Loucy (cell line): ENCODE measurements around the gene DGKI.
"Not testable (repeated sequence)": the region's sequence is repeated elsewhere in the genome, so short reads cannot be mapped to it uniquely, and the experiment has no call there.

ENCODE experiments used
- H2AFZ ChIP-seq: fragments of 200-600 bp; sonication (generic); 2 replicates; pipeline ENCODE4 v1.6.0; 2016; ENCODE audit warnings: antibody characterized with exemption, mild to moderate bottlenecking, low read length, moderate library complexity
- H3F3A ChIP-seq: fragments of 200-600 bp; 2 replicates; pipeline ENCODE4 v1.6.0; 2016; ENCODE audit warnings: antibody characterized with exemption, low read depth, mild to moderate bottlenecking
- H3K27me3 ChIP-seq: fragments of 200-600 bp; sonication (generic); 2 replicates; pipeline ENCODE4 v1.6.1; 2014; ENCODE audit warnings: low read length, mild to moderate bottlenecking; ENCODE audit not compliant: insufficient read depth, poor library complexity, severe bottlenecking
- H3K36me3 ChIP-seq: fragments of 200-600 bp; sonication (generic); 2 replicates; pipeline ENCODE4 v1.6.1; 2016; ENCODE audit warnings: low read length; ENCODE audit not compliant: insufficient read depth
- H3K4me1 ChIP-seq: fragments of 200-600 bp; sonication (generic); 2 replicates; pipeline ENCODE4 v1.5.1; 2014; ENCODE audit warnings: low read length, mild to moderate bottlenecking; ENCODE audit not compliant: insufficient read depth, poor library complexity, severe bottlenecking
- H3K4me2 ChIP-seq: fragments of 200-600 bp; sonication (generic); 2 replicates; pipeline ENCODE4 v1.6.0; 2014; ENCODE audit warnings: antibody characterized with exemption, low read length, low read depth, mild to moderate bottlenecking; ENCODE audit not compliant: poor library complexity, severe bottlenecking
- H3K4me3 ChIP-seq: fragments of 200-600 bp; sonication (generic); 2 replicates; pipeline ENCODE4 v1.5.1; 2014; ENCODE audit warnings: low read length, mild to moderate bottlenecking, mixed read lengths; ENCODE audit not compliant: poor library complexity, severe bottlenecking
- H3K79me2 ChIP-seq: fragments of 200-600 bp; sonication (generic); 2 replicates; pipeline ENCODE4 v1.6.1; 2014; ENCODE audit warnings: low read length; ENCODE audit not compliant: insufficient read depth
- H3K9ac ChIP-seq: fragments of 200-600 bp; sonication (generic); 2 replicates; pipeline ENCODE4 v1.6.0; 2014; ENCODE audit warnings: mild to moderate bottlenecking, low read depth, low read length, moderate library complexity; ENCODE audit not compliant: poor library complexity, severe bottlenecking
- H3K9me2 ChIP-seq: fragments of 200-600 bp; sonication (generic); replicated peaks from 2 replicates; pipeline ENCODE4 v1.6.1; 2016; ENCODE audit warnings: low read depth, low read length, mixed read lengths
- H3K9me3 ChIP-seq: fragments of 200-600 bp; sonication (generic); 2 replicates; pipeline ENCODE4 v1.6.1; 2014; ENCODE audit warnings: mild to moderate bottlenecking, antibody characterized with exemption, low read length, low read depth; ENCODE audit not compliant: insufficient read depth
- H4K20me1 ChIP-seq: fragments of 200-600 bp; sonication (generic); 2 replicates; pipeline ENCODE4 v1.6.0; 2014; ENCODE audit warnings: antibody characterized with exemption, low read length, mild to moderate bottlenecking; ENCODE audit not compliant: insufficient read depth, poor library complexity, severe bottlenecking
- CTCF ChIP-seq: fragments of 200-600 bp; sonication (generic); conservative IDR thresholded peaks from 2 replicates; pipeline ENCODE4 v1.5.1; 2014; ENCODE audit warnings: mild to moderate bottlenecking, antibody characterized with exemption, low read length
- EZH2phosphoT487 ChIP-seq: fragments of 200-600 bp; IDR thresholded peaks from 2 replicates; pipeline ENCODE4 v1.6.1; 2018; ENCODE audit warnings: antibody characterized with exemption, mild to moderate bottlenecking, moderate library complexity, borderline replicate concordance

Gene DGKI

DNA sequence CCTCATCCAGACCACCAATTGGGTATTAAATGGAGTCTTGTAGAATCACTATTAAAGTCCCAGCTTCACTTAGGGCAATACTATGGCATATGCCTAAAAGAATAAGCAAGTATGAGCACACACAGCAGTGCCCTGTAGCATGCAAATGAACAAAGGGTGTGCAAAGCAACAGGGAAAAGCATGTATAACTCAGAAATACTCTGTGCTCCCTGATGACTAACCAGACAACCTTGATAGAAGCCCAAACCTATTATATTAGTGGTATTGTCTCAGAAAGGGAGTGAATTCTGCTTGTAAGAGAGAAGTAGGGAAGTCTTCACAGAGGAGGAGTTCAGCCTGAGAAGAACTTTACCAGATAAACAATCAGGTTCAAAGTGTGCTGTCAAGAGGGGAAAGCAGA, 131.2 kb downstream of the DGKI start:
- Histone ChIP-seq H3K9me2 (no peaks in the 10 kb centered on the region), H4K20me1 (no peaks in the 10 kb centered on the region), H2AFZ (no peak overlapping the region), H3K9ac (no peak overlapping the region), H3K4me3 (no peak overlapping the region), H3K4me2 (no peak overlapping the region), H3K79me2 (no peaks in the 10 kb centered on the region), H3K27me3 (no peaks in the 10 kb centered on the region), H3F3A (no peaks in the 10 kb centered on the region), H3K4me1 (no peaks in the 10 kb centered on the region), H3K9me3 (no peaks in the 10 kb centered on the region), H3K36me3 (no peaks in the 10 kb centered on the region)
- no peak for TF ChIP-seq CTCF
- TF ChIP-seq EZH2phosphoT487: no peak

DNA sequence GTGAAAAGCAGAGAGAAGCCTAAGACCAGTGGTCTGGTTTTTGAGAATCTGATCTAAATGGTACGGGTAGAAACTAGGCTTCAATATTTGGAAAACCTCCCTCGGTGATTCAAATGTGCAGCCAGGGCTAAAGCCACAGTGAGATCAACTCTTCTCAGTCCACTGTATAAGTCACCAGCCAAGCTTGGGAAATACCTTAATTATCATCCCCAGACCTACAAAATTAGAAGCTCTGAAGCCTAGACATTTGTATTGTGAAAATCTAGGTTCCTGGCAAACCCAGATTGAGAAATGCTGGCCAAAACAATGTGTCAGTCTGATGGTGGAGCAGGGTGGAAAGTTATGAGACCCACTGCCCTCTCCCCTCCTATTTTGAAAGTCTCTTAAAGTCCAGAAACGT, 131.7 kb downstream of the DGKI start:
- Histone ChIP-seq H2AFZ (no peak overlapping the region), H3K4me3 (no peak overlapping the region), H3K9me3 (no peaks in the 10 kb centered on the region), H3K79me2 (no peaks in the 10 kb centered on the region), H3K36me3 (no peaks in the 10 kb centered on the region), H3K27me3 (no peaks in the 10 kb centered on the region), H3K9me2 (no peaks in the 10 kb centered on the region), H4K20me1 (no peaks in the 10 kb centered on the region), H3K4me1 (no peaks in the 10 kb centered on the region), H3K4me2 (no peak overlapping the region), H3F3A (no peaks in the 10 kb centered on the region), H3K9ac (no peak overlapping the region)
- TF ChIP-seq EZH2phosphoT487: no peak

- H2AFZ ChIP-seq, H3K27me3 ChIP-seq, H3F3A ChIP-seq, H3K79me2 ChIP-seq, H3K4me1 ChIP-seq, H4K20me1 ChIP-seq, H3K9me3 ChIP-seq, H3K4me3 ChIP-seq, H3K4me2 ChIP-seq, H3K9ac ChIP-seq, H3K9me2 ChIP-seq, H3K36me3 ChIP-seq: not testable (repeated sequence)
These were observed 140.4 kb downstream of the DGKI start for GRCh38 chr7:137706330-137706729.

DNA sequence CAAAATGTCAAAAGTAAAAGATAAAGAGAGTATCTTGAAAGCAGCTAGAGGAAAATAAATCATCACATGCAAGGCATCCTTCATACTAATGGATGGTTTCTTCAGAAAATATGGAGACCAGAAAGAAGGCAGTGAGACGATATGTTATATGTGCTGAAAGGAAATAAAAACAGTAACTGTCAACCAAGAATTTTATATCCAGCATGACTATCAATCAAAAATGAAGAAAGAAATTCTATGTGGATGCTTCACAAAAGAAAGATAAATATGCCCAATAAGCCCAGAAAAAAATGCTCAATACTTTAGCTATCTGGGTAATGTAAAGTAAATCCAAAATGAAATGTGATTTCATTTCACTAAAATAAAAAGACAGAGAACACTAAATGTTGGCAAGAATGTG, 142.1 kb downstream of the DGKI start:
- Histone ChIP-seq H3F3A (no peaks in the 10 kb centered on the region), H3K9ac (no peak overlapping the region), H3K27me3 (no peaks in the 10 kb centered on the region), H2AFZ (no peak overlapping the region), H3K79me2 (no peaks in the 10 kb centered on the region), H3K36me3 (no peaks in the 10 kb centered on the region), H3K4me3 (no peak overlapping the region), H3K4me2 (no peak overlapping the region), H3K9me2 (no peaks in the 10 kb centered on the region), H3K4me1 (no peaks in the 10 kb centered on the region), H4K20me1 (no peaks in the 10 kb centered on the region), H3K9me3 (0 out of 2 replicates have a peak, but pooled peaks cover 3% of the 10 kb centered on the region)
- TF ChIP-seq EZH2phosphoT487 (no peak), CTCF (no peak)
